ENCODE measurements around the gene SYT2. TPM values are rescaled to one million over a fixed set of nuclear protein-coding genes. Genes with fewer than 3 reads are reported as not detected.

The SYT2 gene
- under 1 TPM in 2 of 4 donors, not detected in 2; under 0.01 to 0.38 TPM for total RNA-seq

DNA sequence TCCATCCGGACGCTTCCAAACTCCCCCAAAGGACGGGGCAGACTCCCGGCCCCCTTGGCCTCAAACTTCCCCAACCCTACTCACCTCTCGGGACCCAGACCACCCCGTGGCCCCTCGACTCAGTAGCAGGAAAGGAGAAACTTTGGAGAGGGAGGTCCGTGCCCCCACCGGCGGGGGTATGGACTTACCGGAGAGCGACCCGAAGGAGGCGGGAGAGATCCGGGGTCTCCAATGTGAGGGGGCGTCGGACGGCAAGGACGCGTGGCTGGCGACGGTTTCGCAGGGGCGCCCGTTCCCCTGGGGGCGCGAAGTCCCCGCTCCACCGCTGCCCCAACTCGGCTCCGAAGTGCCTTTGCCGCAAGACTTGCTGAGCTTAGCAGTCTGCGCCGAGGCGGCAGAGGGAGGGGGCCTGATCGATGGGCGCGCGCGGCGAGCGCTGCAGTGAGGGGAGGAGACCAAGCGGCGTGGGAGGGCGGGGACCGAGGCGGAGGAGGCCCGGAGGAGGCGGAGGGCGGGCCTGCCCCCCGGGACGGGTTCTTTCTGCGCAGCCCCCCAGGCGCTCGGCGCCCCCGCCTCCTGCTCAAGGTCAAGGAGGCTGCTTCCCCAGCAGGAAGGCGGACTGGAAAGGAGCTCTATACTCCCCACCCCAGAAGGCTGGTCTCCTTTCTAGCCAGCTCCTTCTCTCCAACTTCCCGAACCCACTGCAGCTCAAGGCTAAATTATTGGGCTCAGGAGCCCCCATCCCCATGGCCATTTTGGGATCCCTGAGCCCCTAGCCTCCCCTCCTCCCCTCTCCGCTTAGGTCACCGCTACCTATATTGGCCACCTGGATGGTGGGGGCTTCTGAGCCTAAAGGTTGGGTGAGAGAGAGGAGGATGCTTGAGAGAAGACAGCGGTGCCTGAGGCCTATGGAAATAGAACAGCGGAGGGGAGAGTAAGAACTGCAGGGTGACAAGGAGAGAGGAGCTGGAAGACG is at the start of gene SYT2:
TSS of gene SYT2 (minus strand) at position 385 of the 976 bp plus-strand sequence. CDS start 104,682 bp downstream, outside the sequence.
- no peak within 1 kb of the TSS for H3K27ac ChIP-seq
- peak within 1 kb of the TSS in 1 of 3 donors; percentile 12 for H3K4me3 ChIP-seq (replicated peaks in 1 of 3)
- no peaks in the 10 kb centered on the region for H3K9me3 ChIP-seq
- intact Hi-C loops (cut with DNase I): loop anchor here (10.0 kb wide), 3 partner anchors 216 to 526 kb away; partner anchors contain the start of genes PPP1R12B and UBE2T
- DNase-seq: peak; percentile 54 to 57
- H3K36me3 ChIP-seq: no peaks in the 10 kb centered on the region
- TF ChIP-seq, protein P1, sequence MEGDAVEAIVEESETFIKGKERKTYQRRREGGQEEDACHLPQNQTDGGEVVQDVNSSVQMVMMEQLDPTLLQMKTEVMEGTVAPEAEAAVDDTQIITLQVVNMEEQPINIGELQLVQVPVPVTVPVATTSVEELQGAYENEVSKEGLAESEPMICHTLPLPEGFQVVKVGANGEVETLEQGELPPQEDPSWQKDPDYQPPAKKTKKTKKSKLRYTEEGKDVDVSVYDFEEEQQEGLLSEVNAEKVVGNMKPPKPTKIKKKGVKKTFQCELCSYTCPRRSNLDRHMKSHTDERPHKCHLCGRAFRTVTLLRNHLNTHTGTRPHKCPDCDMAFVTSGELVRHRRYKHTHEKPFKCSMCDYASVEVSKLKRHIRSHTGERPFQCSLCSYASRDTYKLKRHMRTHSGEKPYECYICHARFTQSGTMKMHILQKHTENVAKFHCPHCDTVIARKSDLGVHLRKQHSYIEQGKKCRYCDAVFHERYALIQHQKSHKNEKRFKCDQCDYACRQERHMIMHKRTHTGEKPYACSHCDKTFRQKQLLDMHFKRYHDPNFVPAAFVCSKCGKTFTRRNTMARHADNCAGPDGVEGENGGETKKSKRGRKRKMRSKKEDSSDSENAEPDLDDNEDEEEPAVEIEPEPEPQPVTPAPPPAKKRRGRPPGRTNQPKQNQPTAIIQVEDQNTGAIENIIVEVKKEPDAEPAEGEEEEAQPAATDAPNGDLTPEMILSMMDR (IDR thresholded peaks at IDR 0.05): no peak
- TF ChIP-seq POLR2A (IDR thresholded peaks at IDR 0.05): no peak
- H3K27me3 ChIP-seq: peaks cover 11% of the 10 kb centered on the region
- 9 to 38% methylated on average over 6 to 35 of the region's 64 CpGs for WGBS, 2 donors
- peaks cover 12 to 17% of the 10 kb centered on the region in 2 donors for H3K4me1 ChIP-seq

DNA sequence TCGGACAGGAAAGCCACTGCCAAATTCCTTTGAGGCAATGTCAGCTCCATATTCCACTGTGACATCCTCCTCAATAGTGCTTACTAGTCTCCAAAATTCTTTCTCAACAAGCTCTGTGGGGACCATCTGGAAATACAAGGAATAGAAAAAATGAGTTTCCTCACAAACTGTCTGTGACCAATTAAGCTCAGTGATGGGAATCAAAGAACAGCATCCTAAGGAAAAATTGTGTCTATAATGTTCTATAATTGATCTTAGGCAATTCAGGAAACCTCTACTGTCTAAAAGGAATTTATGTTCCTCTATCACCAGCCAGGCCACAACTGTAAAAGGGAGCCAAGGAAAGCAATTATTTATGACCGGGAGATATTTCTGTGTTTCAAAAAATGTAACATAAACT is 46.1 kb upstream of the SYT2 start:
- Histone ChIP-seq H3K36me3 (peaks cover 48 to 55% of the 10 kb centered on the region in 2 donors), H3K4me3 (replicated peaks in 1 of 3) (no peak overlapping the region), H3K27ac (no peak overlapping the region), H3K4me1 (no peaks in the 10 kb centered on the region), H3K27me3 (no peaks in the 10 kb centered on the region), H3K9me3 (no peaks in the 10 kb centered on the region)
- intact Hi-C loops (cut with DNase I): no loop called here
- 95 to 97% methylated on average over 2 of the region's 2 CpGs for WGBS, 2 donors
- TF ChIP-seq POLR2A (IDR thresholded peaks at IDR 0.05): no peak
- TF ChIP-seq, protein P1 (IDR thresholded peaks at IDR 0.05): no peak
- DNase-seq: no peak

DNA sequence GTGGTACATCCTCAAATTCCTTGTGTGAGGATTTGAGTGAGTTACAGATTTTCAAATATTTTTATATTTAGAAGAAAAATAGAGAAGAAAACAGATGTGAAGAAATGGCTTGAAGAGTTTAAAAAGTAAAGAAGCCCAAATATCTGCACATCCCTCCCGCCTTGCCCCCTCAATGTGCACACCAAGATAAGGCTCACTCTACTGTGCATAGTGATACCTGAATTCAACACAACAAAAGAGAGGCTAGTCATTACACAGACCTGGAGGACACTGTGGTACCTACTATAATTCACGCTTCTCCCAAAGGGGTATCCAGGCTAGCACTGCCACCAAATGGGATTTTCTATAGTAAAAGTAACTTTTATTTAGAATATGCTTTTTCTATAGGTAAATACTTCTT is 44.0 kb upstream of the SYT2 start:
- no peak for DNase-seq
- intact Hi-C loops (cut with DNase I): no loop called here
- H3K27ac ChIP-seq: no peak overlapping the region
- TF ChIP-seq, protein P1 (IDR thresholded peaks at IDR 0.05): no peak
- H3K9me3 ChIP-seq: no peaks in the 10 kb centered on the region
- H3K27me3 ChIP-seq: no peaks in the 10 kb centered on the region
- peaks cover 49 to 55% of the 10 kb centered on the region in 2 donors for H3K36me3 ChIP-seq
- H3K4me1 ChIP-seq: no peaks in the 10 kb centered on the region
- no peak overlapping the region for H3K4me3 ChIP-seq (replicated peaks in 1 of 3)
- WGBS, 2 donors: 98 to 100% methylated on average over 2 of the region's 2 CpGs

DNA sequence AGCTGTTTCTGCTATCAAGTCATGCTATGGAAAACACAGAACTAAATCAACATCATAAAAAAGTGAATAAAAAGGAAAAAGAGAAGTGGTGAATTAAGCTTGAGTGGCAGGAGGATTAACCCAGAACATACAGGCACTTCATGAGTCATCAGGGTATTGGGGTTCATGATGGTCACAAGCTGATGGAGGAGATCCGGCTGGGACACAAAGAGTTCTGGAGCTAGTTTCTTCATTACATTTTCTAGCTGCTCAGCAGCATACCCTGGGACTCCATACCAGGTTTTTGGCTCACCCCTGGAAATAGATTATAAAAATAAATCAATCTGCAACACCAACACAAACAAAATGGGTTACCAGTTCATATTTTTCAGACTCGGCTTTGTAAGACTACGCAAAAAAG is 42.5 kb upstream of the SYT2 start:
- peaks cover 57 to 59% of the 10 kb centered on the region in 2 donors for H3K36me3 ChIP-seq
- TF ChIP-seq POLR2A (IDR thresholded peaks at IDR 0.05): no peak
- TF ChIP-seq, protein P1 (IDR thresholded peaks at IDR 0.05): no peak
- DNase-seq: no peak
- no peak overlapping the region for H3K27ac ChIP-seq
- no peak overlapping the region for H3K4me3 ChIP-seq (replicated peaks in 1 of 3)
- 63 to 65% methylated on average over 3 of the region's 3 CpGs for WGBS, 2 donors
- H3K4me1 ChIP-seq: no peaks in the 10 kb centered on the region
- H3K9me3 ChIP-seq: no peaks in the 10 kb centered on the region
- intact Hi-C loops (cut with DNase I): no loop called here
- H3K27me3 ChIP-seq: no peaks in the 10 kb centered on the region

DNA sequence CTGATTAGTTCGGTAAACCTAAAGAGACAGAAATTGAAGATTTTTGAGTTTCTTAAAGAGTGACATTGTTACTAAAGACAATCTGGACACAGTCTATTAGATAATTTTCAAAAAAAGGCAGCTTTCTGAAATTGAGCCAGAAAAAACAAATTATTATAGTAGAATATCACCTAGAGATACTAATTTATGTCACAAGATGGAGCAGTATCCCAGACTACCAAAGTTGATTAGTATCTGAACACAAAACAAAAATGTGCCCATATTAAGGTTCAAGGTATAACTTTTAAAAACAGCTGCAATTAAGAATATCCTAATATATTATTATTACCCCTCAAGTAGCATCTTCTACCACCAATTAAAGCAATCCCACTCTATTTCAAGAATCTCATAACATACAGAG is 40.5 kb upstream of the SYT2 start:
- intact Hi-C loops (cut with DNase I): no loop called here
- no peak for TF ChIP-seq POLR2A (IDR thresholded peaks at IDR 0.05)
- TF ChIP-seq, protein P1 (IDR thresholded peaks at IDR 0.05): no peak
- Histone ChIP-seq H3K27ac (no peak overlapping the region), H3K4me3 (replicated peaks in 1 of 3) (no peak overlapping the region), H3K36me3 (peaks cover 44 to 51% of the 10 kb centered on the region in 2 donors), H3K27me3 (no peaks in the 10 kb centered on the region), H3K4me1 (no peaks in the 10 kb centered on the region), H3K9me3 (no peaks in the 10 kb centered on the region)
- no peak for DNase-seq
- 89 to 91% methylated on average over 1 of the region's 1 CpG for WGBS, 2 donors

Measured in thyroid gland (tissue), 4 donors.